HG02981 (cell line): Measurements from ENCODE around the gene GNL3.

Experiments
- ATAC-seq: cut with Tn5 transposase; IDR thresholded peaks from one replicate; pipeline ENCODE4 v1.9.1; 2021; ENCODE audit warnings: mild to moderate bottlenecking, moderate library complexity; ENCODE audit not compliant: unreplicated experiment

The GNL3 gene

GRCh38 chr3:52685285-52685708 is 535 bp upstream of the GNL3 start:
- peak; percentile 68 for ATAC-seq

- no peak for ATAC-seq
These were observed 2.4 kb downstream of the GNL3 start for GRCh38 chr3:52688266-52688665.

GRCh38 chr3:52689151-52689550 is 3.3 kb downstream of the GNL3 start:
- no peak for ATAC-seq

GRCh38 chr3:52690560-52690959 is 4.7 kb downstream of the GNL3 start:
- no peak for ATAC-seq

GRCh38 chr3:52693071-52693470 is 7.2 kb downstream of the GNL3 start:
- no peak for ATAC-seq

- ATAC-seq: no peak
These were observed 8.8 kb downstream of the GNL3 start for GRCh38 chr3:52694528-52695189.

- ATAC-seq: no peak
These were observed 10.2 kb downstream of the GNL3 start for GRCh38 chr3:52695798-52696671.

- no peak for ATAC-seq
These were observed 11.2 kb downstream of the GNL3 start for GRCh38 chr3:52696830-52697631.

GRCh38 chr3:52697632-52697965 is 11.8 kb downstream of the GNL3 start:
- ATAC-seq: no peak

- no peak for ATAC-seq
These were observed 17.5 kb downstream of the GNL3 start for GRCh38 chr3:52703341-52703740.

- no peak for ATAC-seq
These were observed 19.0 kb downstream of the GNL3 start for GRCh38 chr3:52704611-52705437.

- ATAC-seq: no peak
These were observed 19.5 kb downstream of the GNL3 start for GRCh38 chr3:52705438-52705687.

GRCh38 chr3:52705688-52706686 is 20.2 kb downstream of the GNL3 start, which contains the start of the genes GLT8D1 and SPCS1:
Gene GLT8D1, minus strand, starts transcription at chr3:52705791. Its CDS starts 5,331 bp downstream, at chr3:52700460.
Gene SPCS1, plus strand, starts transcription at chr3:52706106. Its CDS starts 141 bp downstream, at chr3:52706247.
- ATAC-seq: peak; percentile 89

GRCh38 chr3:52707585-52707984 is 21.8 kb downstream of the GNL3 start:
- no peak for ATAC-seq

- ATAC-seq: no peak
These were observed 24.7 kb downstream of the GNL3 start for GRCh38 chr3:52710512-52710911.

- no peak for ATAC-seq
These were observed 26.7 kb downstream of the GNL3 start for GRCh38 chr3:52712291-52713212.

GRCh38 chr3:52714335-52715302 is 28.8 kb downstream of the GNL3 start:
- ATAC-seq: no peak
